Body of pancreas (tissue), 4 donors: ENCODE results near the gene MKRN2. TPM values are rescaled to one million over a fixed set of nuclear protein-coding genes. Genes with fewer than 3 reads are reported as not detected.

Experiments
- ATAC-seq: fragments of 150-250 bp; one replicate; pipeline ENCODE4 v1.9.1; 2016
- DNase-seq, 4 donors: peaks; one replicate each; pipeline ENCODE4 v3.0.0-alpha.2; 2019
- H3K27ac ChIP-seq, 4 donors: fragments of 200-600 bp; sonication (generic); 1 replicate in 3 of 4; 2 replicates in 1 of 4; pipeline versions ENCODE4 v1.5.1 to v1.6.1; 2016 to 2019; ENCODE audit warnings: mild to moderate bottlenecking in 1 of 4, mixed read lengths in 1 of 4, moderate library complexity in 1 of 4
- H3K27me3 ChIP-seq, 2 donors: fragments of 200-600 bp; sonication (generic); one replicate each; pipeline ENCODE4 v1.6.0; 2016; ENCODE audit warnings: mild to moderate bottlenecking in 1 of 2
- H3K36me3 ChIP-seq, 2 donors: fragments of 200-600 bp; sonication (generic); replicated peaks in 1 of 2; 2 replicates each; pipeline ENCODE4 v1.5.1; 2016; ENCODE audit warnings: low read depth in 2 of 2; ENCODE audit not compliant: insufficient read depth in 1 of 2
- H3K4me1 ChIP-seq: fragments of 200-600 bp; sonication (generic); one replicate; pipeline ENCODE4 v1.6.0; 2016
- H3K4me3 ChIP-seq, 2 donors: fragments of 200-600 bp; sonication (generic); 1 replicate in 1 of 2; 2 replicates in 1 of 2; pipeline ENCODE4 v1.5.1; 2016 to 2019
- H3K9me3 ChIP-seq, 3 donors: fragments of 200-600 bp; sonication (generic); 1 replicate in 2 of 3; 2 replicates in 1 of 3; pipeline ENCODE4 v1.5.1; 2016
- CTCF ChIP-seq, 7 experiments: fragments of 450-650 bp in 4 of 7; fragments of 200-600 bp in 3 of 7; sonication (generic) in 3 of 7; IDR thresholded peaks; one replicate each; pipeline ENCODE4 v1.5.1; 2016 to 2019; ENCODE audit warnings: antibody characterized with exemption in 7 of 7
- POLR2A ChIP-seq, 3 donors: fragments of 450-650 bp; IDR thresholded peaks; one replicate each; pipeline ENCODE4 v1.6.1; 2016; ENCODE audit warnings: antibody characterized with exemption in 3 of 3, mild to moderate bottlenecking in 2 of 3
- WGBS, 2 donors: methylation state at CpG; one replicate each; pipeline ENCODE4 v1.1.5; 2017; 5-methylcytosine and 5-hydroxymethylcytosine counted together
- intact Hi-C: fragments of 100-400 bp; cut with DNase I; formaldehyde crosslinking; loops from one replicate; pipeline ENCODE4 v1.15.1; 2023
- total RNA-seq, 2 donors: library from RNA; depleted of rRNA; stranded (reverse); fragments of >200 nt; gene quantifications; one replicate each; pipeline ENCODE4 v1.1.0, GENCODE V29; 2016

Gene MKRN2
- total RNA-seq, 2 donors from 2014 or later, result 21.8 to 28.3 TPM

- intact Hi-C loops, result no loop called here
- DNase-seq (no peak), ATAC-seq (no peak)
- 35 to 38% methylated on average over 4 of the region's 4 CpGs for WGBS, 2 donors
- Histone ChIP-seq H3K27ac (peak overlapping the region in 1 of 4 donors; percentile 6), H3K27me3 (no peaks in the 10 kb centered on the region), H3K4me1 (peaks cover 61% of the 10 kb centered on the region), H3K4me3 (no peak overlapping the region), H3K36me3 (no peaks in the 10 kb centered on the region), H3K9me3 (no peaks in the 10 kb centered on the region)
- TF ChIP-seq POLR2A (IDR thresholded peaks at IDR 0.05), result no peak
- no peak for TF ChIP-seq CTCF (IDR thresholded peaks at IDR 0.05)
Observed at GRCh38 chr3:12558706-12559105, 1.8 kb downstream of the MKRN2 start.

- H3K27ac ChIP-seq, result no peak overlapping the region
- H3K36me3 ChIP-seq, result no peaks in the 10 kb centered on the region
- no peak overlapping the region for H3K4me3 ChIP-seq
- no peak for TF ChIP-seq POLR2A (IDR thresholded peaks at IDR 0.05)
- no peak for TF ChIP-seq CTCF (IDR thresholded peaks at IDR 0.05)
- WGBS, 2 donors, result 41 to 70% methylated on average over 3 of the region's 3 CpGs
- DNase-seq, result no peak
- H3K27me3 ChIP-seq, result no peaks in the 10 kb centered on the region
- peaks cover 57% of the 10 kb centered on the region for H3K4me1 ChIP-seq
- intact Hi-C loops, result no loop called here
- ATAC-seq, result no peak
- H3K9me3 ChIP-seq, result no peaks in the 10 kb centered on the region
Observed at GRCh38 chr3:12559520-12559919, 2.6 kb downstream of the MKRN2 start.

- Histone ChIP-seq H3K4me3 (no peak overlapping the region), H3K27ac (peak overlapping the region in 1 of 4 donors; percentile 9), H3K27me3 (no peaks in the 10 kb centered on the region), H3K9me3 (no peaks in the 10 kb centered on the region), H3K4me1 (peaks cover 57% of the 10 kb centered on the region), H3K36me3 (no peaks in the 10 kb centered on the region)
- 54 to 76% methylated on average over 5 of the region's 5 CpGs for WGBS, 2 donors
- ATAC-seq (no peak), DNase-seq (no peak)
- intact Hi-C loops, result no loop called here
- TF ChIP-seq CTCF (IDR thresholded peaks at IDR 0.05), result no peak
- TF ChIP-seq POLR2A (IDR thresholded peaks at IDR 0.05), result no peak
Observed at GRCh38 chr3:12560505-12561190, 3.8 kb downstream of the MKRN2 start.

GRCh38 chr3:12561397-12561796 is 4.5 kb downstream of the MKRN2 start:
- Histone ChIP-seq H3K9me3 (no peaks in the 10 kb centered on the region), H3K4me3 (no peak overlapping the region), H3K27me3 (no peaks in the 10 kb centered on the region), H3K27ac (peak overlapping the region in 1 of 4 donors; percentile 9), H3K36me3 (no peaks in the 10 kb centered on the region), H3K4me1 (peaks cover 52% of the 10 kb centered on the region)
- intact Hi-C loops, result no loop called here
- ATAC-seq, result no peak
- WGBS, 2 donors, result 39 to 47% methylated on average over 2 of the region's 2 CpGs
- DNase-seq, result no peak
- no peak for TF ChIP-seq POLR2A (IDR thresholded peaks at IDR 0.05)
- no peak for TF ChIP-seq CTCF (IDR thresholded peaks at IDR 0.05)

DNA sequence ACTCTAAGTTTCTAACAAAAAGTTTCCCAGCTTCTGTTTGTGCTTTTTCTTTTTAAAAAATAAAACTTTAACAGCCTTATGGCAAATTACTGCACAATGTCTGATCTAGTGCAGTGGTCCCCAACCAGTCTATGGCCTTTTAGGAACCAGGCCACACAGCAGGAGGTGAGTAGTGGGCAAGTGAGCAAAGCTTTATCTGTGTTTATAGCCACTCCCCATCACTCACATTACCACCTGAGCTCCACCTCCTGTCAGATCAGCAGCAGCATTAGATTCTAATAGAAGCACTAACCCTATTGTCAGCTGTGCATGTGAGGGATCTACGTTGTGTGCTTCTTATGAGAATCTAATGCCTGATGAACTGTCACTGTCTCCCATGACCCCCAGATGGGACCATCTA is 5.6 kb downstream of the MKRN2 start:
- no peak for DNase-seq
- no peak for ATAC-seq
- no peaks in the 10 kb centered on the region for H3K27me3 ChIP-seq
- no peak overlapping the region for H3K4me3 ChIP-seq
- no peak overlapping the region for H3K27ac ChIP-seq
- no peaks in the 10 kb centered on the region for H3K9me3 ChIP-seq
- no peaks in the 10 kb centered on the region for H3K36me3 ChIP-seq
- peaks cover 52% of the 10 kb centered on the region for H3K4me1 ChIP-seq
- no peak for TF ChIP-seq POLR2A (IDR thresholded peaks at IDR 0.05)
- TF ChIP-seq CTCF (IDR thresholded peaks at IDR 0.05), result no peak
- 38 to 40% methylated on average over 1 of the region's 1 CpG for WGBS, 2 donors
- intact Hi-C loops, result no loop called here
